HL-60 (cell line): ENCODE data around the gene PANK4.

Source experiments
- GABPA ChIP-seq: IDR thresholded peaks from 2 replicates; pipeline ENCODE4 v1.6.1; 2012; ENCODE audit warnings: low read depth
- TF ChIP-seq, protein P1 (sequence below): IDR thresholded peaks from one replicate; pipeline ENCODE4 v1.5.1; 2011; ENCODE audit warnings: low read length, control low read depth, inconsistent platforms; ENCODE audit not compliant: insufficient read depth
- TF ChIP-seq, protein P2 (sequence below): IDR thresholded peaks from 2 replicates; pipeline ENCODE4 v1.6.1; 2012; ENCODE audit warnings: low read depth; ENCODE audit not compliant: insufficient replicate concordance

DNA sequence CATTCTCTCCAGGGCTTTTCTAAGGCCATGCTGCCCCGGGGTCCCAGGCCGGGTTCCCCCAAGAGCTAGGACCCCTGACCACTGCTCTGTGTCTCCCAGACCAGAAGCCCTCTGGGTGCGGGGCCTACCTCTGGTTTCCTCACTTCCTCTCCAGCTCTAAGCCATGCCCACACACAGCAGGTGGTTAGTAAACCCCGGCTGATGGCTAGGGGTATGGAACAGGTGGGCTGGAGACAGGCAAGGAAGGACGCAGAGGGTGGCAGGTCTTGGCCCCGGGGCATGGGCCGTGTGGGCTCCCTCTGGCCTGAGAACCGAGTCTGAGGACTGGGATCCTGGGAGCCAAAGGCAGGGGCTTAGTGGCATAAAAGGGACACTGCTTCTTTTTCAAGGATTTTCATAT is 66.2 kb downstream of the PANK4 start:
- no peak for TF ChIP-seq GABPA
- TF ChIP-seq, protein P1, sequence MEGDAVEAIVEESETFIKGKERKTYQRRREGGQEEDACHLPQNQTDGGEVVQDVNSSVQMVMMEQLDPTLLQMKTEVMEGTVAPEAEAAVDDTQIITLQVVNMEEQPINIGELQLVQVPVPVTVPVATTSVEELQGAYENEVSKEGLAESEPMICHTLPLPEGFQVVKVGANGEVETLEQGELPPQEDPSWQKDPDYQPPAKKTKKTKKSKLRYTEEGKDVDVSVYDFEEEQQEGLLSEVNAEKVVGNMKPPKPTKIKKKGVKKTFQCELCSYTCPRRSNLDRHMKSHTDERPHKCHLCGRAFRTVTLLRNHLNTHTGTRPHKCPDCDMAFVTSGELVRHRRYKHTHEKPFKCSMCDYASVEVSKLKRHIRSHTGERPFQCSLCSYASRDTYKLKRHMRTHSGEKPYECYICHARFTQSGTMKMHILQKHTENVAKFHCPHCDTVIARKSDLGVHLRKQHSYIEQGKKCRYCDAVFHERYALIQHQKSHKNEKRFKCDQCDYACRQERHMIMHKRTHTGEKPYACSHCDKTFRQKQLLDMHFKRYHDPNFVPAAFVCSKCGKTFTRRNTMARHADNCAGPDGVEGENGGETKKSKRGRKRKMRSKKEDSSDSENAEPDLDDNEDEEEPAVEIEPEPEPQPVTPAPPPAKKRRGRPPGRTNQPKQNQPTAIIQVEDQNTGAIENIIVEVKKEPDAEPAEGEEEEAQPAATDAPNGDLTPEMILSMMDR = no peak
- TF ChIP-seq, protein P2, sequence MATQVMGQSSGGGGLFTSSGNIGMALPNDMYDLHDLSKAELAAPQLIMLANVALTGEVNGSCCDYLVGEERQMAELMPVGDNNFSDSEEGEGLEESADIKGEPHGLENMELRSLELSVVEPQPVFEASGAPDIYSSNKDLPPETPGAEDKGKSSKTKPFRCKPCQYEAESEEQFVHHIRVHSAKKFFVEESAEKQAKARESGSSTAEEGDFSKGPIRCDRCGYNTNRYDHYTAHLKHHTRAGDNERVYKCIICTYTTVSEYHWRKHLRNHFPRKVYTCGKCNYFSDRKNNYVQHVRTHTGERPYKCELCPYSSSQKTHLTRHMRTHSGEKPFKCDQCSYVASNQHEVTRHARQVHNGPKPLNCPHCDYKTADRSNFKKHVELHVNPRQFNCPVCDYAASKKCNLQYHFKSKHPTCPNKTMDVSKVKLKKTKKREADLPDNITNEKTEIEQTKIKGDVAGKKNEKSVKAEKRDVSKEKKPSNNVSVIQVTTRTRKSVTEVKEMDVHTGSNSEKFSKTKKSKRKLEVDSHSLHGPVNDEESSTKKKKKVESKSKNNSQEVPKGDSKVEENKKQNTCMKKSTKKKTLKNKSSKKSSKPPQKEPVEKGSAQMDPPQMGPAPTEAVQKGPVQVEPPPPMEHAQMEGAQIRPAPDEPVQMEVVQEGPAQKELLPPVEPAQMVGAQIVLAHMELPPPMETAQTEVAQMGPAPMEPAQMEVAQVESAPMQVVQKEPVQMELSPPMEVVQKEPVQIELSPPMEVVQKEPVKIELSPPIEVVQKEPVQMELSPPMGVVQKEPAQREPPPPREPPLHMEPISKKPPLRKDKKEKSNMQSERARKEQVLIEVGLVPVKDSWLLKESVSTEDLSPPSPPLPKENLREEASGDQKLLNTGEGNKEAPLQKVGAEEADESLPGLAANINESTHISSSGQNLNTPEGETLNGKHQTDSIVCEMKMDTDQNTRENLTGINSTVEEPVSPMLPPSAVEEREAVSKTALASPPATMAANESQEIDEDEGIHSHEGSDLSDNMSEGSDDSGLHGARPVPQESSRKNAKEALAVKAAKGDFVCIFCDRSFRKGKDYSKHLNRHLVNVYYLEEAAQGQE = no peak
